Islet of Langerhans (tissue), 1 donor: ENCODE measurements around the gene COQ4.
"Not testable (repeated sequence)": the region's sequence is repeated elsewhere in the genome, so short reads cannot be mapped to it uniquely, and the experiment has no call there.

ENCODE experiments used
- FAIRE-seq: peaks from one replicate; lab custom pipeline; 2011; peaks lifted over from hg19 to GRCh38; lab: Jason Lieb, UNC

COQ4 gene

GRCh38 chr9:128322404-128323211 lies at the start of gene COQ4, which contains the start of gene TRUB2:
COQ4 (plus strand) TSS chr9:128322839; CDS start chr9:128322859, 20 bp downstream.
TRUB2 (minus strand) TSS chr9:128322447; CDS start chr9:128322408, 39 bp downstream.
- FAIRE-seq, result no peak

GRCh38 chr9:128274245-128274644 lies 48.4 kb upstream of the COQ4 start:
- FAIRE-seq, result no peak

GRCh38 chr9:128275198-128276007 lies 47.2 kb upstream of the COQ4 start, which contains the start of gene GOLGA2:
GOLGA2 (minus strand) TSS chr9:128276007; CDS start chr9:128275976, 31 bp downstream.
- no peak for FAIRE-seq

DNA sequence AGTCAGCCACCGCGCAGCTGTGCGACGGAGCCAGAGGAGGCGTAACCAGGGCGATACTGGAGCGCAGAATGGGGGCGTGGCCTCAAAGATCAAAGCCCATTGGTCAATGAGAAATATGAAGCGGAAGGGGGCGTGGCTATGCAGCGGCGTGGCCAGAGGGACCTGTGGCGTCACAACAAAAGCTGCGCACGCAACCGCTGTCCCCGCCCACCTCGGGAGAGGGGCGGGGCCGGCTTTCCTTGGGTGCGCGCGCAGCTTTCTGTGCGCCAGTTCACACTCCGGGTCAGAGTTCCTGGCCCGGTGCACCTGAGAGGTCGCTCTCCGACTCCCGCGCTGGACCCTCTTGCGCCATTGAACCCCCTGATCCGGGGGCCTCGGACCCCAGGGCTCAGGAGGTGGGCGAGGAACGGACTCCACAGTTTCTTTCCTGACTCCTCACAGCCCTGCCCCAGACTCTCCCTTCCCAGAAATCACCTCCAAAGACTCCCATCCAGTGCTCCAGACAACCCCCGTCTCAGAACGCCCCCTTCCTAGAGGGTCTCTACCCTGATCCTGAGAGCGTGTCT lies 46.5 kb upstream of the COQ4 start, which contains the start of gene SWI5:
Gene SWI5, plus strand, starts transcription at position 269 of the 566 bp plus-strand sequence.
- no peak for FAIRE-seq

DNA sequence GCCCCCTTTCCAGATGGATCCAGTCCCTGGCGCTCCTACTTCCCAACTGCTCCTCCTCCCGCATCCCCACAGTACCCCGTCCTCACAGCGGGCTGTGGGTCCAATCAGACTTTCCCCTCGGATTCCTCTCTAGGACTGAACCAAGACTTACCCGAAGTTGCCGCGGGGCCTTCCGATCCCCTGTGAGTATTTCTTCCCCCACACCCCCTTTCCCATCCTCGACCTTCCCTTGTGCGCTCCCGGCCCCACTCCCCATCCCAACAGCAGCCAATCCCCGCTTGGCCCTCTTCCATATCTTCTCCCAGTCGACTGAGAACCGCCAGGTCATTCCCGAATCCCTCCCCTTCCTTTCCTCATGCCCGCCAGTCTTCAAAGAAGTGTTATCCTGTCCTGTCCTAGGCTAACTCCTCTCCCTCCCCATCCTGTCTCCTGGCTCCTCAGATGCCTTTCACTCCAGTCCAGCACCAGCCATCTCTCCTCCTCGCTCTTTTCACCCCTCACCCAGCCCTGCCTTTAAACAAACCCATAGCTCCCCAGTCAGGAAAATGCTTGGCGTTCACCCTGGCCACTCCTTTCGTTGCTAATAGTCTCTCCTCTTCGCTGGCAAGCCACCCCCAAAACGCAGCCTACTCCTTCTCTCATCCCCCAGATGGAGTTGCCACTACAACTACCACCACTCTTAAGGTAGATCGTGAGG lies 45.9 kb upstream of the COQ4 start:
- FAIRE-seq, result no peak

GRCh38 chr9:128279088-128280073 lies 43.3 kb upstream of the COQ4 start:
- FAIRE-seq, result not testable (repeated sequence)

GRCh38 chr9:128280084-128280622 lies 42.5 kb upstream of the COQ4 start:
- no peak for FAIRE-seq

- FAIRE-seq, result no peak
Observed at GRCh38 chr9:128282500-128282899, 40.1 kb upstream of the COQ4 start.

DNA sequence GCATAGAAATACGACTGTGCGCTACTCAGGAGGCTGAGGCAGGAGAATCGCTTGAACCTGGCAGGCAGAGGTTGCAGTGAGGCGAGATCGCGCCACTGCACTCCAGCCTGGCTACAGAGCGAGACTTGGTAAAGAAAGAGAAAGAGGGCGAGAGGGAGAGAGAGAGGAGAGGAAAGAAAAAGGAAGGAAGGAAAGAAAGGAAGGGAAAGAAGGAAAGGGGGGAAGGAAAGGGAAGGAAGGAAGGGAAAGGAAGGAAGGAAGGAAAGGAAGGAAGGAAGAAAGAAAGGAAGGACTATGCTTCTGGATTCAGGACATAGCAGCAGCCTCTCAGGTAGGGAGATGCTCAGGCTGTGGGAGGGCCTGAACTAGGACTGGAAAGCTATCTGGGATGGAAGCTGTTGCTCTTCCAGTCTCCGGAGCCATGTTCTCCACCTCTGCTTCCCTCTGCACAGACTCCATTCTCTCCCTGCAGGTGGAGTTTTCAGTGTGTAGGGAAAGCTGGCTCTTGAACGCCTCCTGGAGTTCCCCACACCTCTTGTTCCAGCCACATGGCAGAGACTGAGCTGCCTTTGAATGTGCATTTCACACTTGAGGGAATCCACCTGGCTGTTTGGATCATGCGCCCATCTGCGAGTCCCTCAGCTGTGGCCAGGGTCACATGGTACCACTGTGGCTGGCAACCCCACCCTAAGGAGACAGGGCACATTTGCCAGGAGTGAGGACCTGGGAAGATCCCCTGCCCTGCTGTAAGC lies 37.4 kb upstream of the COQ4 start:
- FAIRE-seq, result no peak

DNA sequence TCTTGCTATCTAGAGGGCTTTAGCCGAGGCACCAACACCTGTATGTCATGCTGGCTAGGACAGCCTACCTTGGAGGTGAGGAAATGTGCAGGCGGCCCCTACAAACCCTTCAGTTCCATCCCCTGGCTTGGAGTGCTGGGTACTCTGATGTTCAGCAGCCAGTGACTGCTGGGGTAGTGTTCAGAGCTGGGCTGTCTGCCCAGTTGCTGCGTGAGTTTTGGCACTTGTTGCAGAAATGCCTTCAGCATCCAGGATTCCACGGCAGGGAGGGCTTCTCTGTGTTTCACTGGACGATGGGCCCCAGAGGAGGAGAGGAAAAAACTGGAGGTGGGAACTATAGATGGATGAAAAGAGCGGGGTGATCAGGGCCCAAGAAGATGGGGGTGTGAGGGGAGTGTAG lies 36.2 kb upstream of the COQ4 start:
- no peak for FAIRE-seq

DNA sequence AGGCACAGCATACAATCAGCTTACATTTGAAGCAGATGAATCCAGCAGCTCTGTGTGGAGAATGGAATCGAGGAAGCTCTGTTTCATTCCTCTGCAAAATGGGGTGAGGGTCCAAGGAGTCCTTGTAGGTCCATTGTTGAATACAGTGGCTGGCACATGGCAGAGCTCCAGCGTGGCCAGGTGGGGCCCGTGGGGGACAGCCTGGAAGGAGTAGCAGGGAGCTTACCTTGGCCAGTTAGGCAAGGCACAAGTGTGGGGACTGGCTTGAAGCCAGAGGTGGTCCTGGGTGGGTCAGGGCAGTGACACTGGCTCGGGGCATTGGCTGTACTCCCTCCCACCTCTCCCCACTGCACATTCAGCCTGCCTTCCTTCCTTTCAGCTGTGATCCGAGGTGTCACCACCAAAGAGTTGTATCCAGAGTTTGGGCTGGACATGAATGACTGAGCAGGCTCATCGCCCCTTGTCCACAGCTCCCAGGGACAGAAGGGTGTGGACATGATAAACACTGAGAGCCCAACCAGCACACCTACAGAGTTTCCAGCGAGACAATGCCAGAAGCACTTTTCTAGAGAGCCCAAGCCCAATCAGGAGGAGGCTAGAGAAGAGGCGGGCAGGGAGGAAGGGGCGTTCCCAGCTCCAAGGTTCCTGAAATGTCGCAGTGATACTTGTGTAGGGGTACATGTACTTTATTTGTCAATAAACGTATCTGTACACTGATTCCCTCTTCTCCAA lies 34.2 kb upstream of the COQ4 start:
- FAIRE-seq, result no peak

- no peak for FAIRE-seq
Observed at GRCh38 chr9:128292009-128292408, 30.6 kb upstream of the COQ4 start.

GRCh38 chr9:128293091-128293490 lies 29.5 kb upstream of the COQ4 start:
- FAIRE-seq, result no peak

GRCh38 chr9:128294142-128294541 lies 28.5 kb upstream of the COQ4 start:
- no peak for FAIRE-seq

GRCh38 chr9:128296340-128297220 lies 26.1 kb upstream of the COQ4 start:
- FAIRE-seq, result no peak

DNA sequence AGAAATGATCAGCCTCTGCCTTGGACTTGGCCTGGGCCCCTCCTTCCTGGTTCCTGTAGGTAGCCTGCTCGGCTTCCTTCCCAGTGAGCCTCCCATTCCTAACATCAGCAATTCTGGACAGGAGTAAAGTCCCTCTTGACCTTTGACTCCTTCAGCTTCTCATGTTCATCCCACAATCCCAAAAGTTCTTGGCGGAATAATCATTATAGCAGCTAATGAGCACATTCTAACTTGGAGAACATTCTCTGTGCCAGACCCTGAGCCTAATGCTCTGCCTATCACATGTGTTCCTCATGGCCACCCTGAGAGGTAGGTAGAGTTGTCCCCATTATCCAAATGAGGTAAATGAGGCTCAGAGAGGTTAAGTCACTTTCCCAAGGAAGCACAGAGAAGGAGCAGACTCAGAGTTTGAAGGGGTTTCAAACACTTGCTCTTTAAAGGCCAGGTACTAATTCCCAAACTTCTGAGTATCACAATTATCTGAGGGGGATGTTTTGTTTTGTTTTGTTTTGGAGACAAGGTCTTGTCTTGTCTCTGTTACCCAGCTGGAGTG lies 25.3 kb upstream of the COQ4 start:
- FAIRE-seq, result no peak

- FAIRE-seq, result no peak
Observed at GRCh38 chr9:128298535-128299482, 23.8 kb upstream of the COQ4 start.
